GM18498 (cell line): ENCODE data around the gene ABCA10.
A peak's percentile ranks its signal among the peaks of the same experiment; 100 is the strongest.
"Not testable (repeated sequence)": the region's sequence is repeated elsewhere in the genome, so short reads cannot be mapped to it uniquely, and the experiment has no call there.

ENCODE experiments used
- ATAC-seq: cut with Tn5 transposase; IDR thresholded peaks from one replicate; pipeline ENCODE4 v1.9.1; 2021; ENCODE audit warnings: mild to moderate bottlenecking, moderate library complexity; ENCODE audit not compliant: unreplicated experiment

The ABCA10 gene

GRCh38 chr17:69173118-69173517, 55.5 kb downstream of the ABCA10 start:
- ATAC-seq: no peak

GRCh38 chr17:69170377-69170776, 58.2 kb downstream of the ABCA10 start:
- ATAC-seq: no peak

GRCh38 chr17:69168642-69169041, 60.0 kb downstream of the ABCA10 start:
- ATAC-seq: not testable (repeated sequence)

- no peak for ATAC-seq
These were observed 61.7 kb downstream of the ABCA10 start for GRCh38 chr17:69166957-69167356.

- ATAC-seq: no peak
These were observed 64.4 kb downstream of the ABCA10 start for GRCh38 chr17:69164206-69164605.

- ATAC-seq: no peak
These were observed 69.2 kb downstream of the ABCA10 start for GRCh38 chr17:69159418-69159817.

GRCh38 chr17:69154267-69154666, 74.4 kb downstream of the ABCA10 start:
- ATAC-seq: no peak

- no peak for ATAC-seq
These were observed 78.3 kb downstream of the ABCA10 start for GRCh38 chr17:69150333-69150732.

GRCh38 chr17:69147460-69147859, 81.2 kb downstream of the ABCA10 start:
- ATAC-seq: no peak

- no peak for ATAC-seq
These were observed 84.0 kb downstream of the ABCA10 start for GRCh38 chr17:69144331-69145255.

- ATAC-seq: no peak
These were observed 84.9 kb downstream of the ABCA10 start for GRCh38 chr17:69143683-69144231.

- no peak for ATAC-seq
These were observed 85.5 kb downstream of the ABCA10 start for GRCh38 chr17:69143151-69143550.

GRCh38 chr17:69142175-69142802, 86.3 kb downstream of the ABCA10 start:
- ATAC-seq: no peak

GRCh38 chr17:69141431-69142174, 87.0 kb downstream of the ABCA10 start, which contains the start of gene ABCA6:
TSS of gene ABCA6 (minus strand) at chr17:69141895. CDS start at chr17:69140703, 1,192 bp downstream.
- ATAC-seq: no peak

- ATAC-seq: no peak
These were observed 94.5 kb downstream of the ABCA10 start for GRCh38 chr17:69134112-69134511.

GRCh38 chr17:69130627-69131296, 97.9 kb downstream of the ABCA10 start:
- no peak for ATAC-seq

GRCh38 chr17:69123626-69124025, 105.0 kb downstream of the ABCA10 start:
- no peak for ATAC-seq

- ATAC-seq: no peak
These were observed 106.6 kb downstream of the ABCA10 start for GRCh38 chr17:69122065-69122464.

GRCh38 chr17:69117855-69118784, 110.5 kb downstream of the ABCA10 start:
- peak; percentile 55 for ATAC-seq
